DMS79 treated with DMSO at 0.1 percent for 48 hours (cell line): Measurements from ENCODE around the gene WDR37.

ENCODE experiments used
- DNase-seq: peaks from one replicate; lab custom pipeline; 2025; lab: John Stamatoyannopoulos, UW

Gene WDR37

GRCh38 chr10:1127629-1128028, 71.4 kb downstream of the WDR37 start:
- DNase-seq, result no peak

GRCh38 chr10:1128115-1128514, 71.9 kb downstream of the WDR37 start:
- no peak for DNase-seq

GRCh38 chr10:1128649-1129048, 72.5 kb downstream of the WDR37 start:
- DNase-seq, result no peak

GRCh38 chr10:1130226-1130625, 74.0 kb downstream of the WDR37 start:
- no peak for DNase-seq

GRCh38 chr10:1130995-1131790, 75.0 kb downstream of the WDR37 start:
- no peak for DNase-seq

GRCh38 chr10:1132584-1132983, 76.4 kb downstream of the WDR37 start:
- no peak for DNase-seq

- DNase-seq, result no peak
Measured at GRCh38 chr10:1133495-1134045, 77.4 kb downstream of the WDR37 start.

- no peak for DNase-seq
Measured at GRCh38 chr10:1134156-1134555, 78.0 kb downstream of the WDR37 start.

- no peak for DNase-seq
Measured at GRCh38 chr10:1136268-1136667, 80.1 kb downstream of the WDR37 start.

GRCh38 chr10:1137499-1138163, 81.4 kb downstream of the WDR37 start:
- DNase-seq, result no peak

- DNase-seq, result no peak
Measured at GRCh38 chr10:1138529-1138928, 82.3 kb downstream of the WDR37 start.

- DNase-seq, result no peak
Measured at GRCh38 chr10:1141261-1141660, 85.1 kb downstream of the WDR37 start.

GRCh38 chr10:1141701-1142100, 85.5 kb downstream of the WDR37 start:
- no peak for DNase-seq

GRCh38 chr10:1142596-1142995, 86.4 kb downstream of the WDR37 start:
- no peak for DNase-seq

- DNase-seq, result no peak
Measured at GRCh38 chr10:1147810-1148209, 91.6 kb downstream of the WDR37 start.

- no peak for DNase-seq
Measured at GRCh38 chr10:1148855-1149605, 92.8 kb downstream of the WDR37 start.

- DNase-seq, result no peak
Measured at GRCh38 chr10:1149793-1150637, 93.8 kb downstream of the WDR37 start.

GRCh38 chr10:1150638-1150955, 94.4 kb downstream of the WDR37 start:
- DNase-seq, result no peak

GRCh38 chr10:1151076-1152033, 95.2 kb downstream of the WDR37 start:
- DNase-seq, result no peak

GRCh38 chr10:1152386-1153250, 96.4 kb downstream of the WDR37 start:
- no peak for DNase-seq
